Uterus (tissue), 4 donors: ENCODE measurements around the gene OR6K2. TPM values are rescaled to one million over a fixed set of nuclear protein-coding genes. Genes with fewer than 3 reads are reported as not detected.

ENCODE experiments used
- DNase-seq, 2 donors: peaks; one replicate each; pipeline ENCODE4 v3.0.0-alpha.2; 2019 to 2020
- H3K27ac ChIP-seq, 2 donors: fragments of 200-600 bp; sonication (generic); 1 replicate in 1 of 2; 2 replicates in 1 of 2; pipeline ENCODE4 v1.5.1; 2016 to 2018
- H3K27me3 ChIP-seq, 2 donors: fragments of 200-600 bp; sonication (generic); one replicate each; pipeline ENCODE4 v1.5.1; 2018 to 2019; ENCODE audit warnings: control low read depth in 1 of 2
- H3K36me3 ChIP-seq, 2 donors: fragments of 200-600 bp; sonication (generic); one replicate each; pipeline ENCODE4 v1.5.1; 2019; ENCODE audit warnings: control low read depth in 1 of 2
- H3K4me1 ChIP-seq, 2 donors: fragments of 200-600 bp; sonication (generic); one replicate each; pipeline ENCODE4 v1.5.1; 2018 to 2019; ENCODE audit warnings: control low read depth in 1 of 2
- H3K4me3 ChIP-seq, 2 donors: fragments of 200-600 bp; sonication (generic); 1 replicate in 1 of 2; 2 replicates in 1 of 2; pipeline ENCODE4 v1.5.1; 2018 to 2019; ENCODE audit warnings: mild to moderate bottlenecking in 1 of 2
- H3K9me3 ChIP-seq, 2 donors: fragments of 200-600 bp; sonication (generic); one replicate each; pipeline ENCODE4 v1.5.1; 2019; ENCODE audit warnings: control low read depth in 1 of 2
- CTCF ChIP-seq, 4 experiments: fragments of 200-600 bp in 2 of 4; fragments of 450-650 bp in 2 of 4; sonication (generic) in 2 of 4; IDR thresholded peaks; one replicate each; pipeline ENCODE4 v1.5.1; 2016 to 2019; ENCODE audit warnings: antibody characterized with exemption in 4 of 4, mild to moderate bottlenecking in 2 of 4, moderate library complexity in 1 of 4
- POLR2A ChIP-seq, 2 donors: fragments of 450-650 bp; IDR thresholded peaks; one replicate each; pipeline ENCODE4 v1.6.1; 2016; ENCODE audit warnings: antibody characterized with exemption in 2 of 2, mild to moderate bottlenecking in 1 of 2, moderate library complexity in 1 of 2
- intact Hi-C: fragments of 100-400 bp; cut with DNase I; formaldehyde crosslinking; loops from one replicate; pipeline ENCODE4 v1.15.1; 2023; ENCODE audit warnings: low total_unique reads
- total RNA-seq, 4 donors: library from RNA; depleted of rRNA in 3 of 4; stranded (reverse); fragments of >200 nt in 3 of 4; gene quantifications; one replicate each; pipeline versions ENCODE4 v1.1.0 to v1.2.4, GENCODE V29; 2014 to 2023
- donor health status: DM: yes; HTN: yes; CAD: no.

The OR6K2 gene
- total RNA-seq, result not detected

GRCh38 chr1:158700552-158700951 lies at the start of gene OR6K2:
TSS of gene OR6K2 (minus strand) at chr1:158700652. CDS start at chr1:158700652, 0 bp downstream.
- intact Hi-C loops, result no loop called here
- DNase-seq, result no peak
- H3K4me1 ChIP-seq, result no peaks in the 10 kb centered on the region
- H3K9me3 ChIP-seq, result no peaks in the 10 kb centered on the region
- TF ChIP-seq CTCF (IDR thresholded peaks at IDR 0.05) (no peak), POLR2A (IDR thresholded peaks at IDR 0.05) (no peak)
- H3K36me3 ChIP-seq, result no peaks in the 10 kb centered on the region
- no peaks in the 10 kb centered on the region for H3K27me3 ChIP-seq
- H3K4me3 ChIP-seq, result no peak within 1 kb of the TSS
- no peak within 1 kb of the TSS for H3K27ac ChIP-seq

GRCh38 chr1:158735848-158736247 lies 35.4 kb upstream of the OR6K2 start:
- no peak for DNase-seq
- TF ChIP-seq CTCF (IDR thresholded peaks at IDR 0.05) (no peak), POLR2A (IDR thresholded peaks at IDR 0.05) (no peak)
- H3K4me3 ChIP-seq, result no peak overlapping the region

GRCh38 chr1:158732524-158732923 lies 32.1 kb upstream of the OR6K2 start:
- Histone ChIP-seq H3K27me3 (no peaks in the 10 kb centered on the region), H3K4me1 (no peaks in the 10 kb centered on the region), H3K27ac (no peak overlapping the region), H3K36me3 (no peaks in the 10 kb centered on the region), H3K9me3 (no peaks in the 10 kb centered on the region), H3K4me3 (no peak overlapping the region)
- DNase-seq, result no peak
- intact Hi-C loops, result no loop called here
- TF ChIP-seq CTCF (IDR thresholded peaks at IDR 0.05), result no peak
- no peak for TF ChIP-seq POLR2A (IDR thresholded peaks at IDR 0.05)

More at GRCh38 chr1:158735848-158736247, 35.4 kb upstream of the OR6K2 start:
- intact Hi-C loops, result no loop called here
- Histone ChIP-seq H3K4me1 (no peaks in the 10 kb centered on the region), H3K27ac (no peak overlapping the region), H3K9me3 (no peaks in the 10 kb centered on the region), H3K27me3 (no peaks in the 10 kb centered on the region), H3K36me3 (no peaks in the 10 kb centered on the region)

GRCh38 chr1:158731707-158732106 lies 31.3 kb upstream of the OR6K2 start:
- Histone ChIP-seq H3K27me3 (no peaks in the 10 kb centered on the region), H3K9me3 (no peaks in the 10 kb centered on the region), H3K4me3 (no peak overlapping the region), H3K36me3 (no peaks in the 10 kb centered on the region), H3K4me1 (no peaks in the 10 kb centered on the region), H3K27ac (no peak overlapping the region)
- no peak for DNase-seq
- intact Hi-C loops, result no loop called here
- TF ChIP-seq POLR2A (IDR thresholded peaks at IDR 0.05) (no peak), CTCF (IDR thresholded peaks at IDR 0.05) (no peak)

GRCh38 chr1:158730453-158730852 lies 30.0 kb upstream of the OR6K2 start:
- no peaks in the 10 kb centered on the region for H3K4me1 ChIP-seq
- intact Hi-C loops, result no loop called here
- no peaks in the 10 kb centered on the region for H3K36me3 ChIP-seq
- no peak for DNase-seq
- no peaks in the 10 kb centered on the region for H3K27me3 ChIP-seq
- no peak overlapping the region for H3K27ac ChIP-seq
- no peak overlapping the region for H3K4me3 ChIP-seq
- no peak for TF ChIP-seq POLR2A (IDR thresholded peaks at IDR 0.05)
- no peaks in the 10 kb centered on the region for H3K9me3 ChIP-seq
